ENCODE results near the gene INSR.
A peak's percentile ranks its signal among the peaks of the same experiment; 100 is the strongest.
"Not testable (repeated sequence)": the region's sequence is repeated elsewhere in the genome, so short reads cannot be mapped to it uniquely, and the experiment has no call there.

Gene INSR

GRCh38 chr19:7227735-7228134 is 66.5 kb downstream of the INSR start:
- DNase-seq (ENCODE audit: low read depth in 2 of 2): no peak
- TF ChIP-seq CTCF (IDR thresholded peaks at IDR 0.05; ENCODE audit: low read depth, low read length): no peak
- H3K4me3 ChIP-seq (replicated peaks in 1 of 2; ENCODE audit: low read depth in 2 of 2, low read length in 2 of 2): no peak overlapping the region

- not testable (repeated sequence) for DNase-seq (ENCODE audit: low read depth in 2 of 2); H3K4me3 ChIP-seq (replicated peaks in 1 of 2; ENCODE audit: low read depth in 2 of 2, low read length in 2 of 2)
Measured at GRCh38 chr19:7227149-7227548, 67.1 kb downstream of the INSR start.

- no peak overlapping the region for H3K4me3 ChIP-seq (replicated peaks in 1 of 2; ENCODE audit: low read depth in 2 of 2, low read length in 2 of 2)
- no peak for TF ChIP-seq CTCF (IDR thresholded peaks at IDR 0.05; ENCODE audit: low read depth, low read length)
- peak in 1 of 2 donors; percentile 56 for DNase-seq (ENCODE audit: low read depth in 2 of 2)
Measured at GRCh38 chr19:7226739-7227138, 67.5 kb downstream of the INSR start.

- no peak for DNase-seq (ENCODE audit: low read depth in 2 of 2)
- no peak overlapping the region for H3K4me3 ChIP-seq (replicated peaks in 1 of 2; ENCODE audit: low read depth in 2 of 2, low read length in 2 of 2)
- no peak for TF ChIP-seq CTCF (IDR thresholded peaks at IDR 0.05; ENCODE audit: low read depth, low read length)
Measured at GRCh38 chr19:7225741-7226140, 68.5 kb downstream of the INSR start.

GRCh38 chr19:7224995-7225394 is 69.2 kb downstream of the INSR start:
- TF ChIP-seq CTCF (IDR thresholded peaks at IDR 0.05; ENCODE audit: low read depth, low read length): no peak
- no peak overlapping the region for H3K4me3 ChIP-seq (replicated peaks in 1 of 2; ENCODE audit: low read depth in 2 of 2, low read length in 2 of 2)
- DNase-seq (ENCODE audit: low read depth in 2 of 2): no peak

GRCh38 chr19:7224209-7224686 is 70.0 kb downstream of the INSR start:
- no peak for TF ChIP-seq CTCF (IDR thresholded peaks at IDR 0.05; ENCODE audit: low read depth, low read length)
- DNase-seq (ENCODE audit: low read depth in 2 of 2): peak; percentile 61 to 88
- H3K4me3 ChIP-seq (replicated peaks in 1 of 2; ENCODE audit: low read depth in 2 of 2, low read length in 2 of 2): no peak overlapping the region

GRCh38 chr19:7223429-7223828 is 70.8 kb downstream of the INSR start:
- H3K4me3 ChIP-seq (replicated peaks in 1 of 2; ENCODE audit: low read depth in 2 of 2, low read length in 2 of 2): no peak overlapping the region
- TF ChIP-seq CTCF (IDR thresholded peaks at IDR 0.05; ENCODE audit: low read depth, low read length): no peak
- no peak for DNase-seq (ENCODE audit: low read depth in 2 of 2)
